Bone marrow (tissue), 2 donors: ENCODE data around the gene FCGR2B.
A peak's percentile ranks its signal among the peaks of the same experiment; 100 is the strongest.
"Not testable (repeated sequence)": the region's sequence is repeated elsewhere in the genome, so short reads cannot be mapped to it uniquely, and the experiment has no call there.

ENCODE experiments used
- DNase-seq, 2 donors: peaks; one replicate each; lab custom pipeline; 2025; lab: John Stamatoyannopoulos, UW

The FCGR2B gene

GRCh38 chr1:161647507-161648360 is 15.2 kb upstream of the FCGR2B start:
- peak in 1 of 2 donors; percentile 12 for DNase-seq

- DNase-seq, result not testable (repeated sequence)
These were observed 9.4 kb upstream of the FCGR2B start for GRCh38 chr1:161653541-161653940.

- DNase-seq, result not testable (repeated sequence)
These were observed 9.0 kb upstream of the FCGR2B start for GRCh38 chr1:161653971-161654370.

- not testable (repeated sequence) for DNase-seq
These were observed 4.4 kb upstream of the FCGR2B start for GRCh38 chr1:161658524-161658923.

GRCh38 chr1:161661660-161662311 is 1.2 kb upstream of the FCGR2B start:
- not testable (repeated sequence) for DNase-seq

- DNase-seq, result not testable (repeated sequence)
These were observed 626 bp downstream of the FCGR2B start for GRCh38 chr1:161663569-161663968.

GRCh38 chr1:161664689-161665088 is 1.7 kb downstream of the FCGR2B start:
- not testable (repeated sequence) for DNase-seq

GRCh38 chr1:161671045-161672020 is 8.4 kb downstream of the FCGR2B start:
- not testable (repeated sequence) for DNase-seq

GRCh38 chr1:161673437-161673836 is 10.5 kb downstream of the FCGR2B start:
- DNase-seq, result not testable (repeated sequence)

- not testable (repeated sequence) for DNase-seq
These were observed 11.5 kb downstream of the FCGR2B start for GRCh38 chr1:161674447-161674846.

GRCh38 chr1:161674908-161675307 is 12.0 kb downstream of the FCGR2B start:
- DNase-seq, result not testable (repeated sequence)

GRCh38 chr1:161676441-161676840 is 13.5 kb downstream of the FCGR2B start:
- DNase-seq, result no peak

GRCh38 chr1:161676958-161677689 is 14.2 kb downstream of the FCGR2B start:
- no peak for DNase-seq

GRCh38 chr1:161678500-161678899 is 15.6 kb downstream of the FCGR2B start:
- no peak for DNase-seq

GRCh38 chr1:161681879-161682278 is 18.9 kb downstream of the FCGR2B start:
- no peak for DNase-seq

GRCh38 chr1:161688946-161689345 is 26.0 kb downstream of the FCGR2B start:
- DNase-seq, result no peak

GRCh38 chr1:161691846-161692245 is 28.9 kb downstream of the FCGR2B start:
- no peak for DNase-seq

- DNase-seq, result not testable (repeated sequence)
These were observed 30.2 kb downstream of the FCGR2B start for GRCh38 chr1:161693020-161693712.

GRCh38 chr1:161698302-161698701 is 35.4 kb downstream of the FCGR2B start:
- DNase-seq, result not testable (repeated sequence)

- DNase-seq, result no peak
These were observed 39.3 kb downstream of the FCGR2B start for GRCh38 chr1:161702250-161702649.

GRCh38 chr1:161705537-161705936 is 42.6 kb downstream of the FCGR2B start:
- DNase-seq, result no peak
